ENCODE measurements around the gene BLOC1S1. TPM values are rescaled to one million over a fixed set of nuclear protein-coding genes. Genes with fewer than 3 reads are reported as not detected.

Gene BLOC1S1
- total RNA-seq, 2 experiments from 2014 or later = 89.9 to 93.6 TPM

DNA sequence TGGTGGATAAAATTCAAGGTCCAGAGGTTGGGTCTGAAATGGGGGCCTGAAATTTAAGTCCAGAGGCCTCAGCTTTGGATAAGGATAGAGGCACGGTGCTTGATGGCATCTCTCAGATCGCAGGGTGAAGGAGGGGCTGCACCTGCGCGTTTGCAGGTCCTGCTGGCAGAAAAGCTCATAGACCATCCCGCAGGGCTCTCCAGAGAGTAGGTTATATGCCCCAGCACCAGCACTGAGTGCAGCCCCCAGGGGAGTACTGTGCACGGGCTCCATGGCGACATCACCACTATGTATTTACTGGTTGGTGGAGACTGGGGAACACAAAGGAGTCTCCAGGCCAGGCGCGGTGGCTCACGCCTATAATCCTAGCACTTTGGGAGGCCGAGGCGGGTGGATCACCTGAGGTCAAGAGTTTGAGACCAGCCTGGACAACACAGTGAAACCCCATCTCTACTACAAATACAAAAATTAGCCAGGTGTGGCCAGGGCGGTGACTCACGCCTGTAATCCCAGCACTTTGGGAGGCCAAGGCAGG lies 17.2 kb downstream of the BLOC1S1 start:
- ChIA-PET POLR2A (interaction anchor here (0.7 kb wide), 1 partner anchor 8 kb away, joined by 3 read pairs; no protein-coding TSS in a partner anchor), CTCF (interaction anchor here (0.8 kb wide), 1 partner anchor 52 kb away, joined by 4 read pairs; a partner anchor contains a TSS)

DNA sequence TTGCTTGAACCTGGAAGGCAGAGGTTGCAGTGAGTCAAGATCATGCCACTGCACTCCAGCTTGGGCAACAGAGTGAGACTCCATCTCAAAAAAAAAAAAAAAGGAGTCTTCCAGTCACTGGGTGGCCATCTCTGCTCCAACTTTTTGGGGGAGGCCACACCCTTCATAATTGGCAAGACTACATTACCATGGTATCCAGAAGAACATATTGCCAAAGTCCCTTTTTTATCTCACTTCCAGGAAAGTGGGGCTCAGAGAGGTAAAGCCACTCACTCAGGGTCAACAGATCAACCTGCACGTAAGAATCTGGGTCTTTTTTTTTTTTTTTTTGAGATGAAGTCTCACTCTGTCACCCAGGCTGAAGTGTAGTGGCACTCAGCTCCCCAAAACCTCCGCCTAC lies 18.0 kb downstream of the BLOC1S1 start:
- CTCF ChIA-PET = interaction anchor here (0.8 kb wide), 1 partner anchor 52 kb away, joined by 4 read pairs; a partner anchor contains a TSS

DNA sequence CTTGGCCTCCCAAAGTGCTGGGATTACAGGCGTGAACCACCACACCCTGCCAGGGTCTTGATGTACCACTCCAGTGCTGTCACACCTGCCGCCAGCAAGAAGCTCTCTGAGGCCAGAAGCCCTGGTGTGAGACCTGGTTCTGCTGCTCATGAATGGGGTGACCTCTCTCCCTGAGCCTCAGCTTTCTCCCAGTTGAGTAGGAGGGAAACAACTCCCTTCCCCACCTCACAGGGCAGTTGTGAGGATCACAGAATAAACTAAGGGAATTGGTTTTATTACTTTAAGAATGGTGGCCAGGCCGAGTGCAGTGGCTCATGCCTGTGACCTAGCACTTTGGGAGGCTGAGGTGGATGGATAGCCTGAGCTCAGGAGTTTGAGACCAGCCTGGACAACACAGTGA lies 18.7 kb downstream of the BLOC1S1 start:
- ChIA-PET CTCF (interaction anchor here (1.1 kb wide), 1 partner anchor 29 kb away, joined by 4 read pairs; no protein-coding TSS in a partner anchor), POLR2A (interaction anchor here (0.8 kb wide), 1 partner anchor 18 kb away, joined by 7 read pairs; no protein-coding TSS in a partner anchor)

More for the DNA sequence above, 18.0 kb downstream of the BLOC1S1 start:
- POLR2A ChIA-PET = interaction anchor here (0.8 kb wide), 1 partner anchor 17 kb away, joined by 7 read pairs; no protein-coding TSS in a partner anchor

DNA sequence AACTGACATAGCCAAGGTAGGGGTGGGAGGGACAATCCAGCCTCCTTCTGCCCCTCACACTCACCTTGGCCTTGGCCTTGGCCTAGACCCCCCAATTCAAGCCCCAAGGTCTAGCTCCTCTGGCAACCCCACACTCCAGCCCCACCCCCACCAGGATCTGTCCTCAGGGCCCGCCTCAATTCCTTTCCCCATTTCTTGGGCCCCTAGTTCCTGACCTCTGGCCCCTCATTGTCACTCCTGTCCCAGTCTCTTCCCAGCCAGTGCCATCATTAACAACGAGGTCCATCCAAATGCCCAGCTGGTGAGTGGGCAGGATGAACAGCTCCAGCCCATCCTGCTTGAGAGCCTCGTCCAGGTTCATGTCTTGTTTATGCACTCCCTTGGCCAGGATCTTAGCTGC lies 20.2 kb downstream of the BLOC1S1 start:
- ChIA-PET CTCF (interaction anchor here (1.6 to 4.0 kb wide), 2 partner anchors 7 to 12 kb away, joined by 14 to 38 read pairs; partner anchors contain the start of gene CD63), POLR2A (no interaction called here)

DNA sequence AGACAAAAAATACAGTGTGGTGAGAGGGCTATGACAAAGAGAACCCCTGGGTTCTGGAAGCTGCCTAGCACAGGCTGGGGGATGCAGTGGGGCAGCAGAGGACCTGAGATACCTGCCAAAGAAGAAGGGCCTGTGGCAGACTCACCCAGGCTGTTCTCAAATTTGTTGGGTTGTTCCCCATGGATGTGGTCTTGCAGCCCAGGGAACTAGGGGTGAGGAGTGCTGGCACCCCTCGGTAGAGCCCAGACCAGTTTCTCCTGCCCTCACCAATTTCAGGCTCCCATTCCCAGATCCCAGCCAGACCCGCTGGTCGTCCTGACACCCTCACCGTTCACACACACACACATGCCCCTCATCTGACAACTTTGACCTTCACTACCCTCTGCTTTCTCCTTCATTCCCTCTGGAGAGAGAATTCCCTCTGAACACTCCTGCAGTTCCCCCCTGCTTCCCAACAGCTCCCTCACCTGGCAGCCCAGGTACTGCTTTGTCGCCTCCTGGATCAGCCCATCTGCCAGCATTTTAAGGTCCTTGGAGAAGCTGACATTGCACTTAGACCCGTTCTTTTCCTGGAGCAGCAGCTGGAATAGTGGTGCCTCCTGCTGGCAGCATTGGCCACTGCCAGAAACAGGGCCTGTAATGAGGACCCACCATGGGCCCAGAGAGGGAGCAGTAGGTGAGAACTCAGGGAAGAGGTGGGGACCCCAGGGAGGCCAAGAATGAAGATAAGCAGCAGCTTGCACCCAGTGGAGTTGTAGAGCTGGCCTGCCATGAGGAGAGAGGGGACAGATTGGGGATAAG lies 21.1 kb downstream of the BLOC1S1 start:
- ChIA-PET CTCF (interaction anchor here (0.5 to 4.0 kb wide), 13 partner anchors 8 to 203 kb away, joined by 3 to 38 read pairs (median 9); partner anchors contain the start of genes BLOC1S1, CD63 and DGKA), POLR2A (interaction anchor here (0.7 kb wide), 1 partner anchor 10 kb away, joined by 13 read pairs; no protein-coding TSS in a partner anchor)

DNA sequence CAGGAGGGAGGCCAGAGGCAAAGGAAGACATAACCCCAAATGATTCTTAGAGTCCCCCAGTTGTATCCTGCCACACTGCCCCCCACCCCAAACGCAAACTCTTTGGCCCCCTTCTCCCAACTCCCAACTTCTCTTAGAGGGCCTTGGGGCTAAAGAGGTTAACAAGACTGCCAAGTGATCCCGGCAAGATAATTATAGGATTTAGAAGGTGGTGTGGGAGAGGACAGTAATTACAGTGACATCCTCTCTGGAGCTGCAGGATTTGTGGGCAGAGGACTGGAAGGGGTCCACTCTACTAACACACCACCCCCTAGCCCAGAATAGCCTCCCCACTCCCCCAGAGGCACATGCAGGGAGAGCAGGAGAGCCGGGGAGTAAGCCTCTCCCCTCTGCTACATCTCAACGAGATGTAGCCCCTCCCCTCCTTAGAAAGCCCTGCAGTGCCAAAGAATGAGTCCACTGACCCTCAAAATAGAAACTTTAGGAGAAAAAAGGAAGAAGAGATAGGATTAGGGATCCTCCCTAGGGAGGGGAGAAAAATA lies 21.8 kb downstream of the BLOC1S1 start:
- ChIA-PET CTCF (interaction anchor here (0.6 to 4.0 kb wide), 17 partner anchors 9 to 223 kb away, joined by 3 to 38 read pairs (median 8); partner anchors contain the start of genes BLOC1S1, CD63, DGKA and RDH5), POLR2A (interaction anchor here (0.7 to 2.0 kb wide), 2 partner anchors 8 to 9 kb away, joined by 8 to 13 read pairs; no protein-coding TSS in a partner anchor)

DNA sequence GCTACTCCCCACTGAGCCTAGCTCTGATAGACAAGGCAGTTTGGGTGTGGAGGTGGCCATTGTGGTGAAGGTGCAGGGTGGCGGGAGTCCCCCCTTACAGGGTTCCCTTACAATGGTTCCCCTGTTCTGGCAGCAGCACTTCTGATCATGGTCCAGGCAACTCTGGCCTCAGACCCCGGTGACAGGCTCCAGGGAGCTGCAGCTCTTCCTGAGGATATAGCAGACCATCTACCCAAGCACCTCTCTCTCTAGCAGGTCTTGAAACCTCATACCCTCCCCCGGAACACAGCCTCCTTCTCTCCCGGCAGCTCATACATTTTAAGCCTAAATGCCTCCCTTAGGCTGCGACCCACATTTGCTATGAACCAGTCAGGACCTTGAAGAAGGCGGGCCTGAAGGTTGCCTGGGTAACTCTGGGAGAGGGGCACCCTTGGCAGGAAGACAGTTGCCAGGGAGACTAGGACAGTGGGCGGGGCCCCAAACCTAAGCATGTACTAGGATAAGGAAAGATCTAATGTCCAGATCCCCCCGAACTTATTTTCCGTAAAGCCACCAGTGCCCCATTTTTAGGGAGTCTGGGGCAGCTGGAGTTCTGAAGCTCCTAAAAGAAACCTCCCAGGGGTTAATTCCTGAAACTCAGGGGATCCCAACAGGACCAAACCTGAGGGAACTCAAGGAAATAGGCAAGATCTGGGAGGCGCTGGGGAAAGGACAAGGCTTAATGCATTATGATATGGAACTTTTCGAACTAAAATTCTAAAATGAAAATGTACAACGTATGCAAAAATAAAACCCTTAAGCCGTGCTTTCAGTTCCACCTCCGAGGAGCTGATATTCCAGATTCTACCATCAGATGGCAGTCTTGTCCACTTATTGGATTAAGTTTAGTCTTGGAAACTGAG lies 22.5 kb downstream of the BLOC1S1 start:
- ChIA-PET POLR2A (interaction anchor here (2.0 kb wide), 1 partner anchor 9 kb away, joined by 8 read pairs; no protein-coding TSS in a partner anchor), CTCF (interaction anchor here (0.6 to 4.0 kb wide), 27 partner anchors 9 to 451 kb away, joined by 3 to 38 read pairs (median 5); partner anchors contain the start of genes BLOC1S1, CD63, DGKA and IKZF4)

DNA sequence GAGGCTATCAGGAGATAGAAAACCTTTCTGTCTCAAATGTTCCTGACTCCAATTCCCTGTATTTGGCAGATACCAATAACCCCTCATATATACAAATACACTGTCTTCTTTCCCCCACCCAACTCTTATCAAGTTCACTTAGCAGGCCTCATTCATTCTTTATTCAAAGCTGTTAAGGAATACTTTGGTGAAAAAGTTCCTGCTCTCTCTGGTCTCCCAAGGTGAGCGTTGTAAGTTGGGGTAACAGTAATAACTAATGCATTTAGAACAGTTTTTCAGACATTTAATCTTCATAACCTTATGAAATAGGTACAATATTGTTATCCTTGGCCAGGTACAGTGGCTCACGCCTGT lies 23.2 kb downstream of the BLOC1S1 start:
- CTCF ChIA-PET = interaction anchor here (0.7 to 4.0 kb wide), 24 partner anchors 9 to 450 kb away, joined by 3 to 38 read pairs (median 4); partner anchors contain the start of genes BLOC1S1, CD63, DGKA and IKZF4

DNA sequence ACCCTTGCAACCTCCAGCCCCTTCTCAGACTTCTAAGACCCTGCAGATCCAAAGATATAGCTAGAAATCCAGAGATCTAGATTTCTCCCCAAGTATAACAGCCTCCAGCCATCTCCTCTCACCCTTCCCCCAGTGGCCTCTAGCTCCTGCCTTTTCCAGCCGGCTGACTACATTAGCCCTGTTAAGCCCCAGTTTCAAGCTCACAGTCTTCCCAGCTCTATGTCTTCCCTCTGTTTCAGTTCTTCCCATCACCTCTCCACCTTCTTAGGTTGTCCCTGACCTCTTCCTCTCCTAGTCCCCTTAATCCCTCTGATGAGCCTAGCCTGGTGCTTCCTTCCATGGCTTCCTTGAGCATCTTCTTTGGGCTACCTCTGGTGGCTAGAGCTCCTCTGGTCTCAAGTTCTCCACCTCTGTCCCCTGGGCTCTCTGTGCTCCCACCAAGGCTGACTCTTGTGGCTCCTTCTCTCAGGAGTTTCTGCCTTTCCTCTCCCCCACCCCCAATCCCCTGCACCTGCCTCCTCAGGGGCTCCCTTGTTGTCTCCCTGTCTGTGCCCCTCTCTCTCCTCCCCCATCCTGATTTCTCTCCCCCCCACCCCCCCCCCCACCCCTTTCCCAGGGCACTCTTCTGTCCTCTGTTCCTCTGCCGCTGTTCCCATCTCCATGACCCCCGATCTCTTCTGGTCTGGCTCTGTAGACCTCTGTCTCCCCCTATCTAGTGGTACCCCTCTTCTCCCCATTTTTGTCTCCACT lies 26.3 kb downstream of the BLOC1S1 start:
- ChIA-PET POLR2A (interaction anchor here (0.9 kb wide), 1 partner anchor 13 kb away, joined by 3 read pairs; the partner anchor contains the start of gene CD63), CTCF (interaction anchor here (0.9 to 1.0 kb wide), 2 partner anchors 194 to 198 kb away, joined by 3 read pairs; no protein-coding TSS in a partner anchor)

More for the DNA sequence above, 23.2 kb downstream of the BLOC1S1 start:
- POLR2A ChIA-PET = interaction anchor here (2.0 kb wide), 1 partner anchor 9 kb away, joined by 8 read pairs; no protein-coding TSS in a partner anchor

DNA sequence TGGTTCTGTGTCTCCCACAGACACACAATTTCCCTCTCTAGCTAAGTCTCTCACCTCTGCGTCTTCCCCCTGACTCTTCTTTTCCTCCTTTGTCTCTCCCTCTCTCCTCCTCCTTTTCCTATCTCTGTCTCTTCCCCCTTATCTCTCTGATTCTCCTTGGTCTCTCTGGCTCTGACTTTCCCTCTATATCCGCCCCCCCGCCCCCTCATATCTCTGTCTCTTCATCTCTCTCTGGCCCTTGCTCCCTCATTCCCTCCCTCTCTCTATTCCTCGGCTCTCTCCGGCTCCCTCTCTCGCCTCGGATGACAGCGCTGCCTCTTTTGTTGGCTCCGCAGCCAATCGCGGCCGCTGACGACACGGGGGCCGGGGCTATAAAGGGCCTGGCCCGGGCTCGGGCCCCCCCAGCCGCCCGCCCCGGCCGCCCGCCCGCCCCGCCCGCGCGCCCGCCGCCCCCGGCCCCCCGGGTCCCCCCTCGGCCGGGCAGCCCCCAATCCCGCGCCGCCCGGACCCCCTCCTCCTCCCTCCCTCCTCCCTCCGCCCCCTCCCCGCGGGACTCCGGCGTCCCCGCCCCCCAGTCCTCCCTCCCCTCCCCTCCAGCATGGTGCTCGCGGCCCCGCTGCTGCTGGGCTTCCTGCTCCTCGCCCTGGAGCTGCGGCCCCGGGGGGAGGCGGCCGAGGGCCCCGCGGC lies 27.0 kb downstream of the BLOC1S1 start, which contains the start of gene GDF11:
GDF11 (plus strand) TSS at position 404 of the 687 bp plus-strand sequence; CDS start at position 599, 195 bp downstream.
- CTCF ChIA-PET = interaction anchor here (0.9 to 1.3 kb wide), 4 partner anchors 13 to 197 kb away, joined by 3 to 4 read pairs (median 3); no protein-coding TSS in a partner anchor
- POLR2A ChIA-PET = interaction anchor here (0.9 to 1.3 kb wide), 3 partner anchors 14 to 82 kb away, joined by 3 to 5 read pairs (median 4); partner anchors contain the start of genes CD63, ORMDL2 and SARNP

DNA sequence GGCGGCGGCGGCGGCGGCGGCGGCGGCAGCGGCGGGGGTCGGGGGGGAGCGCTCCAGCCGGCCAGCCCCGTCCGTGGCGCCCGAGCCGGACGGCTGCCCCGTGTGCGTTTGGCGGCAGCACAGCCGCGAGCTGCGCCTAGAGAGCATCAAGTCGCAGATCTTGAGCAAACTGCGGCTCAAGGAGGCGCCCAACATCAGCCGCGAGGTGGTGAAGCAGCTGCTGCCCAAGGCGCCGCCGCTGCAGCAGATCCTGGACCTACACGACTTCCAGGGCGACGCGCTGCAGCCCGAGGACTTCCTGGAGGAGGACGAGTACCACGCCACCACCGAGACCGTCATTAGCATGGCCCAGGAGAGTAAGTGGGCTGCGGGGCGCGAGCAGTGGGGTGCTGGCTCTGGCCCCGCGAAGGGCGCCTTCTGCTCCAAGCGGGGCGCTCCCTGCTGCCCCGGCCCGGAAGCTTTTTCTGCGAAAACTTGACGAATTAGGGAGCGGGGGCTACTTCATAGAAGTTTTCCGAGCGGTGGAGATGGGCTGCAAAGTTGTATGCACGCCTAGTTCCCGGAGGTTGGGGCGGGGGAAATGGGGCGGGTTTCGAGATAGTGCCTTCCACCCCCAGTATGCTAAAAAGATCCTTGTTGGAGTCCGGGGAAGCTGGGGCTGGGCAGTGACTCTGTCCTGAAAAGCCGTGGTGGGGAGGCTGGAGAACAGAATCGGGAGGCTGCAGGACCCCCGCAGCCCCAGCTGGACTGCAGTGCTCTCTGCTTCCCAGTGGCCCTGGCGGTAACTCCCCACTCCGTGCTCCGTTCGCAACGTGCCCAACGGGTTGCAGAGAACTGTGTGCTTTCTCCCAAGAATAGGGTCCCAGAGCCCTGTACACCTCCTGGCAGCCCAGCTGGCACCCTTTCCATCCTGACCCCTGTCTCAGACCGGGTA lies 27.8 kb downstream of the BLOC1S1 start:
- ChIA-PET CTCF (interaction anchor here (0.9 to 1.3 kb wide), 7 partner anchors 9 to 185 kb away, joined by 3 to 6 read pairs (median 3); no protein-coding TSS in a partner anchor), POLR2A (interaction anchor here (0.6 to 1.3 kb wide), 4 partner anchors 10 to 81 kb away, joined by 3 to 8 read pairs (median 4); partner anchors contain the start of genes ORMDL2 and SARNP)

DNA sequence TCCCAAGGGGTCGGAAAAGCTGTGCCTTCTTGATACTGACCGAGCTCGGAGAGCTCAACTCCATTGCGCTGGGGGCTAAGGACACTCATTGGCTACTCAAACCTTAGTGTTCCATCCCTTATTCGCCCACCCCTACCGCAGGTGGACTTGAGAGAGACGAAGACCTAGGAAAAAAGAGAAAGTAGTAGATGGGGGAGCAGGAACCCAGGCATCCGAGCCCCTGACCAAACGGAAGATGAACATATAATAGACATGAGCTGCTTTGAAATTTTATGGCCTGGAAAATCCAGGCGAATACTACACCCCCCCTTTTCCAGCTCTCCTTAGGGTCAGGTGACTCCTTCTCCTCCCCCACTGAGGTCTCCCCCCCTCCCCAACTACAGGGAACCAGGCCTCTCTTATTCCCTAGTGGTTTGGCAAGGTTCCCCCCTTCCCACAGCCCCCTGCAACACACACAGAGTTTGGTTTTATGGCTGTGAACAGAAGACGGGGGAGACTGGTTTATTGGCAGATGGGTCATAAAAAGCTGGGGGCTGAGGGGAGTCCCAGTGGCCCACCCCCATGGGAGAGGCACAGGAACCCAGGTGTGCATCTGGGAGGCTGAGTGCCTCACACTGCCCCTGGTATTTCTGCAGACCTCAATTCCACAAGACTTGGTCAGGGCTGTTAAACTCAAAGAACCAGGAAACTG lies 28.6 kb downstream of the BLOC1S1 start:
- ChIA-PET POLR2A (interaction anchor here (0.6 to 1.3 kb wide), 5 partner anchors 9 to 360 kb away, joined by 3 to 8 read pairs (median 4); partner anchors contain the start of genes ORMDL2, PA2G4 and SARNP), CTCF (interaction anchor here (0.5 to 1.3 kb wide), 7 partner anchors 9 to 182 kb away, joined by 3 to 7 read pairs (median 3); no protein-coding TSS in a partner anchor)

DNA sequence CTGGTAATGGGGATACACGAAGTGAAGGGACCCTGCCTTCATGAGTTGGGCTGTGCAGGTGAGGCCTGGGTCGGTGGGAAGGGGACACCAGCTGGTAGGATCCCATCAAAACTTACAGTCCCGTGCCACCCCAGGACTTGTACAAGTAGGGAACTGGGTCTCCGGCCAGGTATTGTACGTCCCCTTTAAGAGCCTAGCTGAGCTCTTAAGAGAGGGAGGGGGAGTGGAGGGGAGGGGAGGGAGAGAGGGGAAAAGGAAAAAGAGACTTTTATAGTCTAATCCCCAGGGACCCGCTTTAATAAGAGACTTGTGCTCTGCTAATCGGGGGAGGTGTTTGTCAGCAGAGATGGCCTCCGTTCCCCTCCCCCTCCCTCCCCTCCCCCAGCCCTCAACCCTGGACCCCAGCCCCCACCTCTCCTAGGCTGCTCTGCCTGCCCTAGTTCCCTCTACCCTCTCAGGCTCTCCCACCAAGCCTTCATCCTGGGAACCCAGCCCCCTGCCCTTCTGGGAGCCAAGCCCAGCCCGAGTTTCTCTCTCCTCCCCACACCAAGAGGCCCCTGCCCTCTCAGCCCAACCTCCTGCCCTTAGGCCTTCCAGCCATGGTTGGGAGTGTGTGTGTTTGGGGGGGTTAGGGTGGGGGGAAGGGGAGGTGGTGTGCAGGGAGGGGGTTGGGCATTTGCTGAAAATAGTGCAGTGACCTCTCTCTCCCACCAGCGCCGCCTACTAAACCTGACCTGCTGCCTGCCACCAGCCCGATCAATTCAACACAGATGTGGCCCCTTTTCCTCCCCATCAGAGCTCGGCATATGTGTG lies 29.7 kb downstream of the BLOC1S1 start:
- ChIA-PET CTCF (interaction anchor here (0.5 to 1.3 kb wide), 3 partner anchors 7 to 59 kb away, joined by 4 to 7 read pairs (median 6); partner anchors contain the start of gene CD63), POLR2A (interaction anchor here (0.6 kb wide), 1 partner anchor 180 kb away, joined by 3 read pairs; no protein-coding TSS in a partner anchor)
